Hepatocyte (in vitro differentiated cells): ENCODE results near the gene EMC1.

Source experiments
- CTCF ChIP-seq: fragments of 200-600 bp; sonication (generic); IDR thresholded peaks from 2 replicates; pipeline ENCODE4 v1.5.1; 2016; ENCODE audit warnings: antibody characterized with exemption, mild to moderate bottlenecking; ENCODE audit not compliant: poor library complexity
- EZH2 ChIP-seq: fragments of 200-600 bp; sonication (generic); IDR thresholded peaks from 2 replicates; pipeline ENCODE4 v1.6.1; 2016; ENCODE audit warnings: antibody characterized with exemption, mild to moderate bottlenecking, borderline replicate concordance
- EZH2phosphoT487 ChIP-seq: fragments of 200-600 bp; sonication (generic); IDR thresholded peaks from one replicate; pipeline ENCODE4 v1.6.1; 2018; ENCODE audit warnings: antibody characterized with exemption, mild to moderate bottlenecking, low read depth, moderate library complexity; ENCODE audit not compliant: unreplicated experiment, severe bottlenecking

GRCh38 chr1:19206947-19207346, 44.4 kb downstream of the EMC1 start:
- TF ChIP-seq CTCF = no peak
- TF ChIP-seq EZH2 = no peak
- no peak for TF ChIP-seq EZH2phosphoT487
